GM19468 (cell line): Measurements from ENCODE around the gene DLG2.
"Not testable (repeated sequence)": the region's sequence is repeated elsewhere in the genome, so short reads cannot be mapped to it uniquely, and the experiment has no call there.

Experiments used
- ATAC-seq: cut with Tn5 transposase; IDR thresholded peaks from one replicate; pipeline ENCODE4 v1.9.1; 2021; ENCODE audit warnings: mild to moderate bottlenecking, moderate library complexity, moderate number of reproducible peaks; ENCODE audit not compliant: unreplicated experiment; ENCODE audit errors: extremely low read depth

Gene DLG2

GRCh38 chr11:85263328-85263727 lies 363.8 kb downstream of the DLG2 start:
- no peak for ATAC-seq

GRCh38 chr11:85257837-85258236 lies 369.3 kb downstream of the DLG2 start:
- no peak for ATAC-seq

GRCh38 chr11:85256433-85256832 lies 370.7 kb downstream of the DLG2 start:
- no peak for ATAC-seq

- no peak for ATAC-seq
Measured at GRCh38 chr11:85249482-85249881, 377.7 kb downstream of the DLG2 start.

- ATAC-seq, result no peak
Measured at GRCh38 chr11:85247797-85248196, 379.3 kb downstream of the DLG2 start.

GRCh38 chr11:85238906-85239305 lies 388.2 kb downstream of the DLG2 start:
- no peak for ATAC-seq

GRCh38 chr11:85238038-85238437 lies 389.1 kb downstream of the DLG2 start:
- ATAC-seq, result not testable (repeated sequence)

GRCh38 chr11:85236211-85236610 lies 390.9 kb downstream of the DLG2 start:
- no peak for ATAC-seq

GRCh38 chr11:85232559-85232958 lies 394.6 kb downstream of the DLG2 start:
- no peak for ATAC-seq

GRCh38 chr11:85231588-85231987 lies 395.6 kb downstream of the DLG2 start:
- ATAC-seq, result no peak

GRCh38 chr11:85229723-85230122 lies 397.4 kb downstream of the DLG2 start:
- ATAC-seq, result not testable (repeated sequence)

- no peak for ATAC-seq
Measured at GRCh38 chr11:85196968-85197367, 430.2 kb downstream of the DLG2 start.

GRCh38 chr11:85195934-85196333 lies 431.2 kb downstream of the DLG2 start:
- ATAC-seq, result no peak

- ATAC-seq, result no peak
Measured at GRCh38 chr11:85187992-85188391, 439.2 kb downstream of the DLG2 start.

GRCh38 chr11:85184721-85185120 lies 442.4 kb downstream of the DLG2 start:
- ATAC-seq, result no peak

- ATAC-seq, result peak; percentile 67
Measured at GRCh38 chr11:85182441-85183387, 444.4 kb downstream of the DLG2 start.

GRCh38 chr11:85180528-85180927 lies 446.6 kb downstream of the DLG2 start:
- no peak for ATAC-seq

GRCh38 chr11:85171648-85172257 lies 455.4 kb downstream of the DLG2 start:
- no peak for ATAC-seq

GRCh38 chr11:85170184-85170583 lies 457.0 kb downstream of the DLG2 start:
- ATAC-seq, result no peak

GRCh38 chr11:85167471-85167870 lies 459.7 kb downstream of the DLG2 start:
- ATAC-seq, result no peak

- no peak for ATAC-seq
Measured at GRCh38 chr11:85167038-85167437, 460.1 kb downstream of the DLG2 start.
